Testis (tissue), 3 donors: ENCODE results near the gene IQUB. TPM values are rescaled to one million over a fixed set of nuclear protein-coding genes. Genes with fewer than 3 reads are reported as not detected.
"Not testable (repeated sequence)": the region's sequence is repeated elsewhere in the genome, so short reads cannot be mapped to it uniquely, and the experiment has no call there.

Experiments used
- DNase-seq: peaks from one replicate; pipeline ENCODE4 v3.0.0-alpha.2; 2019
- H3K27ac ChIP-seq, 2 donors: fragments of 200-600 bp; sonication (generic); one replicate each; pipeline ENCODE4 v1.5.1; 2019
- H3K27me3 ChIP-seq: fragments of 200-600 bp; sonication (generic); one replicate; pipeline ENCODE4 v1.5.1; 2019
- H3K36me3 ChIP-seq: fragments of 200-600 bp; sonication (generic); one replicate; pipeline ENCODE4 v1.5.1; 2017; ENCODE audit warnings: low read depth; ENCODE audit errors: missing control alignments
- H3K4me1 ChIP-seq: fragments of 200-600 bp; sonication (generic); one replicate; pipeline ENCODE4 v1.5.1; 2019
- H3K4me3 ChIP-seq, 2 donors: fragments of 200-600 bp; sonication (generic); one replicate each; pipeline ENCODE4 v1.5.1; 2017 to 2019
- H3K9me3 ChIP-seq: fragments of 200-600 bp; sonication (generic); one replicate; pipeline ENCODE4 v1.5.1; 2017
- CTCF ChIP-seq, 3 experiments: fragments of 450-650 bp in 2 of 3; fragments of 200-600 bp in 1 of 3; sonication (generic) in 1 of 3; IDR thresholded peaks; one replicate each; pipeline ENCODE4 v1.5.1; 2016 to 2019; ENCODE audit warnings: antibody characterized with exemption in 3 of 3, mild to moderate bottlenecking in 2 of 3, moderate library complexity in 1 of 3
- POLR2A ChIP-seq: fragments of 450-650 bp; IDR thresholded peaks from one replicate; pipeline ENCODE4 v1.6.1; 2017; ENCODE audit warnings: antibody characterized with exemption, mild to moderate bottlenecking, moderate library complexity
- WGBS, 2 donors: methylation state at CpG; one replicate each; pipeline ENCODE4 v1.1.5; 2018; 5-methylcytosine and 5-hydroxymethylcytosine counted together
- intact Hi-C: fragments of 100-400 bp; cut with DNase I; formaldehyde crosslinking; loops from one replicate; pipeline ENCODE4 v1.15.1; 2023; ENCODE audit warnings: low total_unique reads
- polyA plus RNA-seq: library from polyadenylated mRNA; stranded (reverse); fragments of 350-450 nt; fragmentation: Illumina TruSeq; extraction: RNeasy Lipid Tissue Mini Kit (QIAGEN cat#74804); gene quantifications from one replicate; pipeline ENCODE4 v1.2.3, GENCODE V29; 2014; ENCODE audit warnings: low read depth, low replicate concordance; ENCODE audit not compliant: insufficient read depth
- total RNA-seq, 2 donors: library from RNA; depleted of rRNA; stranded (reverse); fragments of >200 nt; gene quantifications; one replicate each; pipeline ENCODE4 v1.2.3, GENCODE V29; 2016

IQUB gene
- total and polyA plus RNA-seq, 3 donors from 2014 or later: 21.3 to 49.2 (median 34.6) TPM

- Histone ChIP-seq H3K9me3 (no peaks in the 10 kb centered on the region), H3K36me3 (no peaks in the 10 kb centered on the region), H3K27me3 (no peaks in the 10 kb centered on the region), H3K4me1 (no peaks in the 10 kb centered on the region), H3K4me3 (no peak overlapping the region), H3K27ac (no peak overlapping the region)
- intact Hi-C loops: no loop called here
- no peak for TF ChIP-seq CTCF (IDR thresholded peaks at IDR 0.05)
- no peak for TF ChIP-seq POLR2A
- DNase-seq: no peak
- WGBS, 2 donors: 90 to 99% methylated on average over 5 of the region's 5 CpGs
Observed at GRCh38 chr7:123528265-123528664, 6.1 kb downstream of the IQUB start.

- H3K4me1 ChIP-seq, H3K27ac ChIP-seq, H3K36me3 ChIP-seq, H3K27me3 ChIP-seq, H3K4me3 ChIP-seq, intact Hi-C loops, DNase-seq, H3K9me3 ChIP-seq: not testable (repeated sequence)
- WGBS, 2 donors: 85 to 90% methylated on average over 21 to 22 of the region's 24 CpGs
Observed at GRCh38 chr7:123527712-123528225, 6.6 kb downstream of the IQUB start.

GRCh38 chr7:123526533-123526932, 7.9 kb downstream of the IQUB start:
- WGBS, 2 donors: 98 to 100% methylated on average over 5 to 6 of the region's 7 CpGs

GRCh38 chr7:123522066-123522465, 12.3 kb downstream of the IQUB start:
- H3K36me3 ChIP-seq: no peaks in the 10 kb centered on the region
- intact Hi-C loops: no loop called here
- H3K4me3 ChIP-seq: no peak overlapping the region
- H3K27me3 ChIP-seq: no peaks in the 10 kb centered on the region
- TF ChIP-seq CTCF (IDR thresholded peaks at IDR 0.05) (no peak), POLR2A (no peak)
- H3K9me3 ChIP-seq: no peaks in the 10 kb centered on the region
- H3K27ac ChIP-seq: no peak overlapping the region
- DNase-seq: no peak
- H3K4me1 ChIP-seq: no peaks in the 10 kb centered on the region
- 51 to 56% methylated on average over 2 of the region's 2 CpGs for WGBS, 2 donors

More at GRCh38 chr7:123526533-123526932, 7.9 kb downstream of the IQUB start:
- intact Hi-C loops, H3K36me3 ChIP-seq, H3K4me1 ChIP-seq, H3K27me3 ChIP-seq, DNase-seq, H3K4me3 ChIP-seq, H3K9me3 ChIP-seq, H3K27ac ChIP-seq: not testable (repeated sequence)

GRCh38 chr7:123505221-123505620, 29.2 kb downstream of the IQUB start:
- 96 to 100% methylated on average over 2 of the region's 2 CpGs for WGBS, 2 donors
- intact Hi-C loops: no loop called here
- DNase-seq: no peak
- no peak overlapping the region for H3K27ac ChIP-seq
- peaks cover 13% of the 10 kb centered on the region for H3K4me1 ChIP-seq
- no peaks in the 10 kb centered on the region for H3K9me3 ChIP-seq
- H3K36me3 ChIP-seq: no peaks in the 10 kb centered on the region
- H3K27me3 ChIP-seq: no peaks in the 10 kb centered on the region
- TF ChIP-seq POLR2A: no peak
- TF ChIP-seq CTCF (IDR thresholded peaks at IDR 0.05): no peak
- H3K4me3 ChIP-seq: no peak overlapping the region

GRCh38 chr7:123502201-123502600, 32.2 kb downstream of the IQUB start:
- Histone ChIP-seq H3K27me3 (no peaks in the 10 kb centered on the region), H3K27ac (no peak overlapping the region), H3K9me3 (no peaks in the 10 kb centered on the region), H3K4me3 (no peak overlapping the region), H3K36me3 (no peaks in the 10 kb centered on the region), H3K4me1 (peaks cover 16% of the 10 kb centered on the region)
- 79 to 82% methylated on average over 5 of the region's 5 CpGs for WGBS, 2 donors
- no peak for TF ChIP-seq CTCF (IDR thresholded peaks at IDR 0.05)
- TF ChIP-seq POLR2A: no peak
- no peak for DNase-seq
- intact Hi-C loops: no loop called here
